NT2/D1 (cell line): Measurements from ENCODE around the gene SMC1B.

Experiments used
- YY1 ChIP-seq: IDR thresholded peaks from 2 replicates; pipeline ENCODE4 v1.6.1; 2011; ENCODE audit not compliant: insufficient read length, insufficient read depth
- ZNF274 ChIP-seq: IDR thresholded peaks from 2 replicates; pipeline ENCODE4 v1.6.1; 2011; ENCODE audit warnings: mild to moderate bottlenecking, low read depth, low read length

DNA sequence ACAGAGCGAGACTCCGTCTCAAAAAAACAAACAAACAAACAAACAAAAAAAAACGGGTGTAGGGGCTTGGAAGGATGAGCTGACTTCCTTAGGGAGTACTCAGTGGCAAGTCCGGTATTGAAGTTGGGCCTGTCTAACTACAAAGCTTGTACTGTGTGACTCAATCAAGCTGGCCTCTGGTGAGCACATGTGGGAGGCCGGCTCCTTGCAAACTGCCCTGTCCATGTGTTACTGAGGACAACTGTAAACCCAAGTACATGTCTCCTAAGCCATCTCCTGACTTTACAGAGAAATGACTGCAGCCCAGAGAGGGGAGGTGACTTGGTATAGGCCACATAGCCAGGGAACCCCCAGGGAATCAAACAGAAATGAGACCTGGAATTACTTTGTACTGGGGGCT is 11.7 kb upstream of the SMC1B start:
- TF ChIP-seq ZNF274 (no peak), YY1 (no peak)
